ENCODE measurements around the gene TPRKB.
"Not testable (repeated sequence)": the region's sequence is repeated elsewhere in the genome, so short reads cannot be mapped to it uniquely, and the experiment has no call there.

Gene TPRKB

GRCh38 chr2:73778867-73779466 is 41.8 kb upstream of the TPRKB start:
- not testable (repeated sequence) for H3K27ac ChIP-seq (ENCODE audit: low read depth, low read length)

GRCh38 chr2:73776869-73777519 is 39.8 kb upstream of the TPRKB start:
- Histone ChIP-seq H2AK5ac (ENCODE audit: low read length) (no peak overlapping the region), H4K5ac (ENCODE audit: low read length) (no peak overlapping the region), H3K4me1 (ENCODE audit: control insufficient read depth, low read depth, low read length) (no peaks in the 10 kb centered on the region), H3K9ac (ENCODE audit: low read length) (no peak overlapping the region), H2BK5ac (ENCODE audit: low read length) (no peak overlapping the region), H3K23ac (ENCODE audit: low read length) (no peak overlapping the region), H2BK15ac (replicated peaks; ENCODE audit: low read depth) (no peak overlapping the region), H3K79me1 (ENCODE audit: low read length) (peaks cover 6% of the 10 kb centered on the region), H3K27ac (ENCODE audit: low read depth, low read length) (no peak overlapping the region), H3K4me2 (ENCODE audit: low read length) (no peak overlapping the region), H2BK120ac (ENCODE audit: low read depth, low read length) (no peak overlapping the region), H3K4me3 (ENCODE audit: low read length) (no peak overlapping the region), H3K27me3 (ENCODE audit: insufficient read depth, low read length, poor library complexity) (no peaks in the 10 kb centered on the region), H3K36me3 (ENCODE audit: control insufficient read depth, insufficient read depth, low read length) (no peaks in the 10 kb centered on the region), H3K18ac (ENCODE audit: low read length) (no peak overlapping the region), H4K8ac (ENCODE audit: low read depth, low read length) (no peak overlapping the region), H3K56ac (ENCODE audit: low read length) (no peak overlapping the region), H3K79me2 (ENCODE audit: control insufficient read depth, insufficient read depth, low read length) (peaks cover 8% of the 10 kb centered on the region), H3K4ac (ENCODE audit: low read depth, low read length) (no peak overlapping the region)
- DNase-seq: no peak
- no CpG with 5 or more reads among the region's 8 CpGs for WGBS (ENCODE audit: extremely low coverage, insufficient coverage, low lambda C conversion rate)

More at GRCh38 chr2:73778867-73779466, 41.8 kb upstream of the TPRKB start:
- H3K4me1 ChIP-seq (ENCODE audit: control insufficient read depth, low read depth, low read length); H3K79me2 ChIP-seq (ENCODE audit: control insufficient read depth, insufficient read depth, low read length); H3K36me3 ChIP-seq (ENCODE audit: control insufficient read depth, insufficient read depth, low read length); H3K4ac ChIP-seq (ENCODE audit: low read depth, low read length); H2BK15ac ChIP-seq (replicated peaks; ENCODE audit: low read depth); H2BK5ac ChIP-seq (ENCODE audit: low read length); H3K18ac ChIP-seq (ENCODE audit: low read length); H2BK120ac ChIP-seq (ENCODE audit: low read depth, low read length); H3K27me3 ChIP-seq (ENCODE audit: insufficient read depth, low read length, poor library complexity); H4K5ac ChIP-seq (ENCODE audit: low read length); H2AK5ac ChIP-seq (ENCODE audit: low read length); H4K8ac ChIP-seq (ENCODE audit: low read depth, low read length); H3K79me1 ChIP-seq (ENCODE audit: low read length); DNase-seq; H3K23ac ChIP-seq (ENCODE audit: low read length): not testable (repeated sequence)
- Histone ChIP-seq H3K4me3 (ENCODE audit: low read length) (peak overlapping the region; percentile 65), H3K9ac (ENCODE audit: low read length) (peak overlapping the region; percentile 89), H3K56ac (ENCODE audit: low read length) (peak overlapping the region; percentile 91), H3K4me2 (ENCODE audit: low read length) (peak overlapping the region; percentile 85)
- no CpG with 5 or more reads among the region's 18 CpGs for WGBS (ENCODE audit: extremely low coverage, insufficient coverage, low lambda C conversion rate)

DNA sequence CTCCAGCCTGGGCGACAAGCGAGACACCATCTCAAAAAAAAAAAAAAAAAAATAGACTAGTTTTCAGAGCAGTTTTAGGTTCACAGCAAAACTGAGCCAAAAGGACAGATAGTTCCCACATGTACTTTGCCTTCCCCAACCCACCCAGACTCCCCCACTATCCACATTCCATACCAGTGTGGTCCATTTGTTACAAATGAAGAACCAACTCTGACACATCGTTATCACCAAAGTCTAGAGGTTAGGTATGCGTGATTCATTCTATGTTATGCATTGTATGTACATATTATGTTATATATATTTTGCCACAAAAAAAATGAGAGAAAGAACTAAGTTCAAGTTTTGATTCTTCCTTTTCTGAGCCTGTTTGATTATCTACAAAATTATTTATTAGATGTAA is 39.2 kb upstream of the TPRKB start:
- no peak overlapping the region for H4K8ac ChIP-seq (ENCODE audit: low read depth, low read length)
- H2AK5ac ChIP-seq (ENCODE audit: low read length): no peak overlapping the region
- WGBS (ENCODE audit: extremely low coverage, insufficient coverage, low lambda C conversion rate): no CpG with 5 or more reads among the region's 4 CpGs
- H3K4me3 ChIP-seq (ENCODE audit: low read length): no peak overlapping the region
- H3K36me3 ChIP-seq (ENCODE audit: control insufficient read depth, insufficient read depth, low read length): no peaks in the 10 kb centered on the region
- H3K23ac ChIP-seq (ENCODE audit: low read length): no peak overlapping the region
- no peak overlapping the region for H2BK5ac ChIP-seq (ENCODE audit: low read length)
- H3K4me1 ChIP-seq (ENCODE audit: control insufficient read depth, low read depth, low read length): no peaks in the 10 kb centered on the region
- DNase-seq: no peak
- H2BK15ac ChIP-seq (replicated peaks; ENCODE audit: low read depth): no peak overlapping the region
- H3K4ac ChIP-seq (ENCODE audit: low read depth, low read length): no peak overlapping the region
- H3K27me3 ChIP-seq (ENCODE audit: insufficient read depth, low read length, poor library complexity): no peaks in the 10 kb centered on the region
- H3K79me1 ChIP-seq (ENCODE audit: low read length): peaks cover 6% of the 10 kb centered on the region
- H3K9ac ChIP-seq (ENCODE audit: low read length): no peak overlapping the region
- H3K27ac ChIP-seq (ENCODE audit: low read depth, low read length): no peak overlapping the region
- H3K79me2 ChIP-seq (ENCODE audit: control insufficient read depth, insufficient read depth, low read length): peaks cover 8% of the 10 kb centered on the region
- no peak overlapping the region for H3K4me2 ChIP-seq (ENCODE audit: low read length)
- H2BK120ac ChIP-seq (ENCODE audit: low read depth, low read length): no peak overlapping the region
- no peak overlapping the region for H4K5ac ChIP-seq (ENCODE audit: low read length)
- no peak overlapping the region for H3K18ac ChIP-seq (ENCODE audit: low read length)
- H3K56ac ChIP-seq (ENCODE audit: low read length): no peak overlapping the region

DNA sequence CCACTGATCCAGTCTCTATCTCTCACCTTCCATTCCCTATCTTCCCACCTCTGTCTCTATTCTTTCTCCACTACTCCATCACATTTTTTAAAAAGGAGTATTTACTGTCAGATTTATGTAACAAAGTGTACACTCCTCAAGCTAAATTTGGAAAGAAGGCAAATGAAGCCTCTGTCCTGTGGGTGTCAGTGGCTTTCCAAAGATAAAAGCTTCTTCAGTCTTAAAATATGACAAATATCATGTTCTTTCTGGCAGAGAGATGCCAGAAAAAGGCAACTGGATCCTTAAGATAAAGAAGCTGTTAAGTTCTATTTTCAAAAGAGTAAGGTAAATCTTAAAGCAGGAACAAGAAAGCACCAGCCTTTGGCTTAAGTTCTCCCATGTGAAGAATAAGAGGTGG is 35.7 kb upstream of the TPRKB start:
- Histone ChIP-seq H3K56ac (ENCODE audit: low read length) (no peak overlapping the region), H3K18ac (ENCODE audit: low read length) (no peak overlapping the region), H2BK120ac (ENCODE audit: low read depth, low read length) (no peak overlapping the region), H3K79me2 (ENCODE audit: control insufficient read depth, insufficient read depth, low read length) (no peaks in the 10 kb centered on the region), H4K8ac (ENCODE audit: low read depth, low read length) (no peak overlapping the region), H2AK5ac (ENCODE audit: low read length) (no peak overlapping the region), H3K36me3 (ENCODE audit: control insufficient read depth, insufficient read depth, low read length) (peaks cover 2% of the 10 kb centered on the region), H2BK15ac (replicated peaks; ENCODE audit: low read depth) (no peak overlapping the region), H3K79me1 (ENCODE audit: low read length) (no peaks in the 10 kb centered on the region), H3K27ac (ENCODE audit: low read depth, low read length) (no peak overlapping the region), H3K27me3 (ENCODE audit: insufficient read depth, low read length, poor library complexity) (no peaks in the 10 kb centered on the region), H4K5ac (ENCODE audit: low read length) (no peak overlapping the region), H3K4me3 (ENCODE audit: low read length) (no peak overlapping the region), H3K4ac (ENCODE audit: low read depth, low read length) (no peak overlapping the region), H3K23ac (ENCODE audit: low read length) (no peak overlapping the region), H3K4me2 (ENCODE audit: low read length) (no peak overlapping the region), H3K9ac (ENCODE audit: low read length) (no peak overlapping the region), H2BK5ac (ENCODE audit: low read length) (no peak overlapping the region), H3K4me1 (ENCODE audit: control insufficient read depth, low read depth, low read length) (no peaks in the 10 kb centered on the region)
- DNase-seq: no peak

GRCh38 chr2:73770725-73771124 is 33.6 kb upstream of the TPRKB start:
- H2BK5ac ChIP-seq (ENCODE audit: low read length): no peak overlapping the region

DNA sequence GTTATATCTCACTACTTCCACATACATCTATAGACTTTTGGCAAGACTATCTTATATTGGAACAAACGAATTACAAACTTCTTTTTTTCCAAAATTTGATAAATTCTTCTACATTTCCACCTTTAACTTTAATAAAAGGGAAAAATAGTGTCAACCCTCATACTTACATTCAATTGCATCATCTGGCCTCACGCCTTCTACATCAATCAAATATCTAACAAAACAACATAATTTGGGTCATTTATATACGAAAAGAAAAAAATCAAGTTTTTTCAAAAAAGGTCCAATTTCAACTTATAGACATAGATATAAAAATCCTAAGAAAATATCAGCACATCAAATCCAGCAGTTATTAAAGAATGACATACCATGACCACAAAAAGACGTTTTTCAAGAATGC is 29.8 kb upstream of the TPRKB start:
- H4K5ac ChIP-seq (ENCODE audit: low read length): no peak overlapping the region
- no peak overlapping the region for H2AK5ac ChIP-seq (ENCODE audit: low read length)
- WGBS (ENCODE audit: extremely low coverage, insufficient coverage, low lambda C conversion rate): 100% methylated on average over 3 of the region's 4 CpGs
- H3K4me3 ChIP-seq (ENCODE audit: low read length): no peak overlapping the region
- H4K8ac ChIP-seq (ENCODE audit: low read depth, low read length): no peak overlapping the region
- no peak overlapping the region for H3K9ac ChIP-seq (ENCODE audit: low read length)
- H2BK15ac ChIP-seq (replicated peaks; ENCODE audit: low read depth): no peak overlapping the region
- H3K4ac ChIP-seq (ENCODE audit: low read depth, low read length): no peak overlapping the region
- no peak overlapping the region for H2BK5ac ChIP-seq (ENCODE audit: low read length)
- H3K23ac ChIP-seq (ENCODE audit: low read length): no peak overlapping the region
- no peak overlapping the region for H3K56ac ChIP-seq (ENCODE audit: low read length)
- no peak overlapping the region for H3K18ac ChIP-seq (ENCODE audit: low read length)
- no peaks in the 10 kb centered on the region for H3K79me1 ChIP-seq (ENCODE audit: low read length)
- no peaks in the 10 kb centered on the region for H3K27me3 ChIP-seq (ENCODE audit: insufficient read depth, low read length, poor library complexity)
- no peaks in the 10 kb centered on the region for H3K79me2 ChIP-seq (ENCODE audit: control insufficient read depth, insufficient read depth, low read length)
- H3K4me2 ChIP-seq (ENCODE audit: low read length): no peak overlapping the region
- no peak overlapping the region for H2BK120ac ChIP-seq (ENCODE audit: low read depth, low read length)
- peaks cover 3% of the 10 kb centered on the region for H3K36me3 ChIP-seq (ENCODE audit: control insufficient read depth, insufficient read depth, low read length)
- no peaks in the 10 kb centered on the region for H3K4me1 ChIP-seq (ENCODE audit: control insufficient read depth, low read depth, low read length)
- no peak overlapping the region for H3K27ac ChIP-seq (ENCODE audit: low read depth, low read length)
- no peak for DNase-seq

More at GRCh38 chr2:73770725-73771124, 33.6 kb upstream of the TPRKB start:
- H4K5ac ChIP-seq (ENCODE audit: low read length): no peak overlapping the region
- no peak overlapping the region for H3K4me2 ChIP-seq (ENCODE audit: low read length)
- peaks cover 3% of the 10 kb centered on the region for H3K36me3 ChIP-seq (ENCODE audit: control insufficient read depth, insufficient read depth, low read length)
- no peak overlapping the region for H3K27ac ChIP-seq (ENCODE audit: low read depth, low read length)
- H3K4ac ChIP-seq (ENCODE audit: low read depth, low read length): no peak overlapping the region
- no CpG with 5 or more reads among the region's 3 CpGs for WGBS (ENCODE audit: extremely low coverage, insufficient coverage, low lambda C conversion rate)
- H3K56ac ChIP-seq (ENCODE audit: low read length): no peak overlapping the region
- no peak overlapping the region for H2BK120ac ChIP-seq (ENCODE audit: low read depth, low read length)
- H2BK15ac ChIP-seq (replicated peaks; ENCODE audit: low read depth): no peak overlapping the region
- no peaks in the 10 kb centered on the region for H3K79me2 ChIP-seq (ENCODE audit: control insufficient read depth, insufficient read depth, low read length)
- no peaks in the 10 kb centered on the region for H3K79me1 ChIP-seq (ENCODE audit: low read length)
- no peaks in the 10 kb centered on the region for H3K4me1 ChIP-seq (ENCODE audit: control insufficient read depth, low read depth, low read length)
- no peaks in the 10 kb centered on the region for H3K27me3 ChIP-seq (ENCODE audit: insufficient read depth, low read length, poor library complexity)
- DNase-seq: peak; percentile 15
- H4K8ac ChIP-seq (ENCODE audit: low read depth, low read length): no peak overlapping the region
- no peak overlapping the region for H3K9ac ChIP-seq (ENCODE audit: low read length)
- H3K4me3 ChIP-seq (ENCODE audit: low read length): no peak overlapping the region
- no peak overlapping the region for H3K18ac ChIP-seq (ENCODE audit: low read length)
- no peak overlapping the region for H2AK5ac ChIP-seq (ENCODE audit: low read length)
- H3K23ac ChIP-seq (ENCODE audit: low read length): no peak overlapping the region

Data from mesendoderm (in vitro differentiated cells).